ENCODE measurements around the gene TEAD1. TPM values are rescaled to one million over a fixed set of nuclear protein-coding genes. Genes with fewer than 3 reads are reported as not detected.

The TEAD1 gene
- total and polyA plus RNA-seq, 2 donors (not counting 3 experiments of a cell fraction or from before 2014, with no cell fraction given): 15.3 to 49.0 TPM

DNA sequence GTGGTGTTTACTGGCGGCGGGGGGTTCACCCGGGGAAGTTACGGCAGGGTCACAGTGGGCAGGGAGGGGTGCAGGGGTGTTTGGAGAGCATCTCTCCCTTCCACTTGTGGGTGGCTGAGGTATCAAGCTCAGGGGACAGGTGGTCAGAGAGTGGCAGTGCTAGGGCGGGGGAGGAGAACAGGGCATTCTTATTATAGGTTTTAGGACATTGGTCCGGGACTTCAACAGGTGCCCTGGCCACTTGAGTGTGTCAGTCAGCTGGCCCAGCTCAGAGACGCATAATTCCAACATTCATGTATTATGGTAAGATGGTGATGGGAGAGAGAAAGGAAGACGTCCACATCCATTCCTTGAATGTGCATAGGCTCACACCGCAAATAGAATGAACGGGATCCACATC lies 101.7 kb downstream of the TEAD1 start:
- Histone ChIP-seq H3K9ac (replicated peaks; ENCODE audit: extremely low read depth, insufficient read depth, low read length) (no peak overlapping the region), H3K27me3 (ENCODE audit: control insufficient read depth in 2 of 2, insufficient read depth in 2 of 2, low read length in 2 of 2) (no peaks in the 10 kb centered on the region), H2AFZ (ENCODE audit: low read depth, low read length) (no peak overlapping the region), H3K4me1 (ENCODE audit: control insufficient read depth, extremely low read depth, insufficient read depth, low read length) (no peaks in the 10 kb centered on the region), H3K9me1 (replicated peaks; ENCODE audit: control insufficient read depth, extremely low read depth, insufficient read depth, low read length) (no peaks in the 10 kb centered on the region), H3K36me3 (ENCODE audit: control insufficient read depth in 2 of 2, extremely low read depth in 1 of 2, insufficient read depth in 2 of 2, low read length in 2 of 2) (no peaks in the 10 kb centered on the region), H3K4me2 (ENCODE audit: insufficient read depth, low read length) (no peak overlapping the region), H3K79me2 (ENCODE audit: control insufficient read depth, insufficient read depth, low read length) (peaks cover 25% of the 10 kb centered on the region), H3K9me3 (replicated peaks; ENCODE audit: control insufficient read depth, insufficient read depth, low read length) (no peaks in the 10 kb centered on the region), H4K20me1 (replicated peaks; ENCODE audit: control insufficient read depth, extremely low read depth, insufficient read depth, low read length) (no peaks in the 10 kb centered on the region), H3K27ac (ENCODE audit: insufficient read depth, low read depth, low read length) (no peak overlapping the region), H3K4me3 (replicated peaks in 1 of 3; ENCODE audit: insufficient read depth in 1 of 3, low read depth in 1 of 3, low read length in 3 of 3) (no peak overlapping the region)
- BruUV-seq (replicated peaks): no TSS peak
- ChIA-PET POLR2A (no interaction called here), CTCF (no interaction called here)
- no peak for TF ChIP-seq POLR2AphosphoS5 (IDR thresholded peaks at IDR 0.05; ENCODE audit: insufficient read depth, low read depth, low read length)
- intact Hi-C loops (cut with micrococcal nuclease): no loop called here
- DNase-seq (ENCODE audit: low read depth, low spot score) (no peak), FAIRE-seq (no peak)
- dilution Hi-C loops (cut with MboI; ENCODE audit: extremely low pct_ligation_motif_present, low sequenced_read_pairs): no loop called here

DNA sequence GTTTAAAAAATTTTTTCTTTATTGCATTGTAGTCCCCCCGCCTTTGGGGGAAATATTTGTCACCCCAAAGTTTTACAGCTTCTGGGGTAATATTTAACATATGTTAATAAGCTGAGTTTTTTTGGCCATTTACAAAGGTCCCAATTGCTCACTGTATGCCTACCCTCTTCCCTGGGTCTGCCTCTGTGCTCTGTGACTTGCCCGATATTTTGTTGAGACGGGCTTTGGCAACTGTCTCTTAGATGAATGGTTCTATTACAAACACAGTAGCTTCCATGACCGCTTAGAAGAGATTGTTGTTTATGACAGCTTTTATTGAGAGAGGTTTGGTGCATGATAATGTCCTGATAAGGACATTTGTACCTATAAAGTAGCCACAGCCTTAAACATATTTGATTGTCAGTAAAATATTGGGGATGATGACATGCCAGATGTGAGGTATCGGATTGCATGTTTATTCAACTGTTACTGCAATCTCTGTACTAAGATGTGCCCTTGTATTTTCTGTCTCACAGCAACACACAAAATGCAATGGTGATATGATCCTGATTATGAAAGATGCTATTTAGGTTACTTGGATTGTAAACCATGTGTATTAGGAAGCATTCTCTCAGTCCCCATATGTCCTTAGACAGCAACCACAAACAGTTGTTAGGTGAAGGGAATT lies 103.1 kb downstream of the TEAD1 start:
- dilution Hi-C loops (cut with MboI; ENCODE audit: extremely low pct_ligation_motif_present, low sequenced_read_pairs): no loop called here

More for the DNA sequence above, 103.1 kb downstream of the TEAD1 start:
- FAIRE-seq (no peak), DNase-seq (ENCODE audit: low read depth, low spot score) (no peak)
- no peaks in the 10 kb centered on the region for H3K4me1 ChIP-seq (ENCODE audit: control insufficient read depth, extremely low read depth, insufficient read depth, low read length)
- H3K4me3 ChIP-seq (replicated peaks in 1 of 3; ENCODE audit: insufficient read depth in 1 of 3, low read depth in 1 of 3, low read length in 3 of 3): no peak overlapping the region
- no peaks in the 10 kb centered on the region for H4K20me1 ChIP-seq (replicated peaks; ENCODE audit: control insufficient read depth, extremely low read depth, insufficient read depth, low read length)
- H3K4me2 ChIP-seq (ENCODE audit: insufficient read depth, low read length): no peak overlapping the region
- no peak overlapping the region for H3K9ac ChIP-seq (replicated peaks; ENCODE audit: extremely low read depth, insufficient read depth, low read length)
- TF ChIP-seq EZH2 (IDR thresholded peaks at IDR 0.05; ENCODE audit: borderline replicate concordance, low read depth, low read length, severe bottlenecking): no peak
- no peak for TF ChIP-seq JUN (IDR thresholded peaks at IDR 0.05; ENCODE audit: borderline replicate concordance, insufficient read depth, insufficient read length, low read depth)
- no peak for TF ChIP-seq POLR2AphosphoS5 (IDR thresholded peaks at IDR 0.05; ENCODE audit: insufficient read depth, low read depth, low read length)
- TF ChIP-seq, protein P1, sequence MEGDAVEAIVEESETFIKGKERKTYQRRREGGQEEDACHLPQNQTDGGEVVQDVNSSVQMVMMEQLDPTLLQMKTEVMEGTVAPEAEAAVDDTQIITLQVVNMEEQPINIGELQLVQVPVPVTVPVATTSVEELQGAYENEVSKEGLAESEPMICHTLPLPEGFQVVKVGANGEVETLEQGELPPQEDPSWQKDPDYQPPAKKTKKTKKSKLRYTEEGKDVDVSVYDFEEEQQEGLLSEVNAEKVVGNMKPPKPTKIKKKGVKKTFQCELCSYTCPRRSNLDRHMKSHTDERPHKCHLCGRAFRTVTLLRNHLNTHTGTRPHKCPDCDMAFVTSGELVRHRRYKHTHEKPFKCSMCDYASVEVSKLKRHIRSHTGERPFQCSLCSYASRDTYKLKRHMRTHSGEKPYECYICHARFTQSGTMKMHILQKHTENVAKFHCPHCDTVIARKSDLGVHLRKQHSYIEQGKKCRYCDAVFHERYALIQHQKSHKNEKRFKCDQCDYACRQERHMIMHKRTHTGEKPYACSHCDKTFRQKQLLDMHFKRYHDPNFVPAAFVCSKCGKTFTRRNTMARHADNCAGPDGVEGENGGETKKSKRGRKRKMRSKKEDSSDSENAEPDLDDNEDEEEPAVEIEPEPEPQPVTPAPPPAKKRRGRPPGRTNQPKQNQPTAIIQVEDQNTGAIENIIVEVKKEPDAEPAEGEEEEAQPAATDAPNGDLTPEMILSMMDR (IDR thresholded peaks at IDR 0.05; ENCODE audit: extremely low read depth in 1 of 2, insufficient read depth in 1 of 2, low read depth in 1 of 2, low read length in 2 of 2): no peak
- no peak for TF ChIP-seq FOS (IDR thresholded peaks at IDR 0.05; ENCODE audit: borderline replicate concordance, insufficient read depth, low read length)
- TF ChIP-seq GATA2 (IDR thresholded peaks at IDR 0.05; ENCODE audit: insufficient read depth, insufficient read length, low read depth, low read length): no peak
- TF ChIP-seq MYC (IDR thresholded peaks at IDR 0.05; ENCODE audit: low read depth, low read length): no peak
- TF ChIP-seq POLR2A (IDR thresholded peaks at IDR 0.05; ENCODE audit: low read depth, low read length): no peak
- H3K36me3 ChIP-seq (ENCODE audit: control insufficient read depth in 2 of 2, extremely low read depth in 1 of 2, insufficient read depth in 2 of 2, low read length in 2 of 2): no peaks in the 10 kb centered on the region
- peaks cover 15% of the 10 kb centered on the region for H3K79me2 ChIP-seq (ENCODE audit: control insufficient read depth, insufficient read depth, low read length)
- ChIA-PET POLR2A (no interaction called here), CTCF (interaction anchor here (1.2 kb wide), 1 partner anchor 111 kb away, joined by 3 read pairs; no protein-coding TSS in a partner anchor)
- H3K27me3 ChIP-seq (ENCODE audit: control insufficient read depth in 2 of 2, insufficient read depth in 2 of 2, low read length in 2 of 2): no peaks in the 10 kb centered on the region
- intact Hi-C loops (cut with micrococcal nuclease): no loop called here
- no peak overlapping the region for H3K27ac ChIP-seq (ENCODE audit: insufficient read depth, low read depth, low read length)
- no TSS peak for BruUV-seq (replicated peaks)
- H3K9me3 ChIP-seq (replicated peaks; ENCODE audit: control insufficient read depth, insufficient read depth, low read length): no peaks in the 10 kb centered on the region
- H3K9me1 ChIP-seq (replicated peaks; ENCODE audit: control insufficient read depth, extremely low read depth, insufficient read depth, low read length): no peaks in the 10 kb centered on the region
- H2AFZ ChIP-seq (ENCODE audit: low read depth, low read length): no peak overlapping the region
